HL-60 (cell line): ENCODE measurements around the gene PRKAR1B.

Source experiments
- REST ChIP-seq: IDR thresholded peaks from 2 replicates; pipeline ENCODE4 v1.6.1; 2012; ENCODE audit warnings: low read depth; ENCODE audit not compliant: insufficient replicate concordance
- TF ChIP-seq, protein P1 (sequence below): IDR thresholded peaks from one replicate; pipeline ENCODE4 v1.5.1; 2011; ENCODE audit warnings: low read length, control low read depth, inconsistent platforms; ENCODE audit not compliant: insufficient read depth

DNA sequence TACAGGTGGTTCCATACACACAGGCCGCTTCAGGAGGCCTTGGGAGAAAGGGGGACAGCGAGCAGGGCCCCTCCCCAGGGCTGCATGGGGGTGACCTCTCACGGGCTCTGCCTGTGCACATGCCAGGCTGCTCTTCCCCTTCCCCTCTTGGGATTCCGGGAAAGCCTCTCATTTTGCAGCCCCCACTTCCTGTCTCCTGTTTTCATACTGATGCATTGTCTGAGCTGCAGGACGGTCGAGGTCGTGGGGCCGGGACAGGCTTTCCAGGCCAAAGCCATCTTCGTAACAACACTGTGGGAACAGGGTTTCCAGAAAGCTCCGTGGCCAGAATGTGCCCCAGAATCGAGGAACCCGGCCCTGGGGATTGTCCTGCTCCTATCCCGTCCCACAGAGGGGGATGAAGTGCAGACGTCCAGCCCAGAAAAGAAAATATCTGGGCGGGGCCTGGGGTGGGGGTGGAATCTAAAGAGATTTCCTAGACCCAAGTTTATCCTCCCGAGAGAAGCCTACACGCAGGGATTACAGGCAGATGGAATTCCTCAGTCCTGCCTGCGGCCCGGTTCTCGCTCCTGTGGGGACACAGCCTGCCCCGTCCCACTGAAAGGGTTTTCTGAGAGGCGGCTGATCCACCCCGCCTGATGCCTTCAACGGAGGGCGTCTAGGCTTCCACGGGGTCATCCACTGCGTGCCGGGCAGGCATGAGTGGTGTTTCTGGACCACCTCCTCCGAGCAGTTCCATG is 30.1 kb downstream of the PRKAR1B start:
- TF ChIP-seq REST, result no peak
- TF ChIP-seq, protein P1, sequence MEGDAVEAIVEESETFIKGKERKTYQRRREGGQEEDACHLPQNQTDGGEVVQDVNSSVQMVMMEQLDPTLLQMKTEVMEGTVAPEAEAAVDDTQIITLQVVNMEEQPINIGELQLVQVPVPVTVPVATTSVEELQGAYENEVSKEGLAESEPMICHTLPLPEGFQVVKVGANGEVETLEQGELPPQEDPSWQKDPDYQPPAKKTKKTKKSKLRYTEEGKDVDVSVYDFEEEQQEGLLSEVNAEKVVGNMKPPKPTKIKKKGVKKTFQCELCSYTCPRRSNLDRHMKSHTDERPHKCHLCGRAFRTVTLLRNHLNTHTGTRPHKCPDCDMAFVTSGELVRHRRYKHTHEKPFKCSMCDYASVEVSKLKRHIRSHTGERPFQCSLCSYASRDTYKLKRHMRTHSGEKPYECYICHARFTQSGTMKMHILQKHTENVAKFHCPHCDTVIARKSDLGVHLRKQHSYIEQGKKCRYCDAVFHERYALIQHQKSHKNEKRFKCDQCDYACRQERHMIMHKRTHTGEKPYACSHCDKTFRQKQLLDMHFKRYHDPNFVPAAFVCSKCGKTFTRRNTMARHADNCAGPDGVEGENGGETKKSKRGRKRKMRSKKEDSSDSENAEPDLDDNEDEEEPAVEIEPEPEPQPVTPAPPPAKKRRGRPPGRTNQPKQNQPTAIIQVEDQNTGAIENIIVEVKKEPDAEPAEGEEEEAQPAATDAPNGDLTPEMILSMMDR, result no peak
